SK-N-SH (cell line): ENCODE measurements around the gene EPHA6. TPM values are rescaled to one million over a fixed set of nuclear protein-coding genes. Genes with fewer than 3 reads are reported as not detected.
A peak's percentile ranks its signal among the peaks of the same experiment; 100 is the strongest.

Experiments
- CTCF ChIA-PET: fragments of 300-600, 350-600 bp; formaldehyde crosslinking; extraction: SDS; loops from one replicate; lab custom pipeline; 2021; lab: Yijun Ruan, JAX
- POLR2A ChIA-PET: fragments of 350-600 bp; sonication (Branson Sonifier 250); formaldehyde crosslinking; extraction: SDS; loops from one replicate; lab custom pipeline; 2020; ENCODE audit warnings: antibody characterized with exemption, inconsistent platforms; lab: Yijun Ruan, JAX
- DNase-seq: peaks from one replicate; pipeline ENCODE4 v3.0.0; 2012
- H2AFZ ChIP-seq: fragments of 200-600 bp; sonication (generic); 2 replicates; pipeline ENCODE4 v1.8.1; 2016; ENCODE audit warnings: antibody characterized with exemption, mild to moderate bottlenecking, low read depth
- H3F3A ChIP-seq: fragments of 200-600 bp; sonication (generic); replicated peaks from 2 replicates; pipeline ENCODE3; 2016; ENCODE audit warnings: antibody characterized with exemption, mild to moderate bottlenecking; ENCODE audit not compliant: insufficient read depth
- H3K27ac ChIP-seq, 2 experiments: fragments of 200-500 bp in 1 of 2; fragments of 200-600 bp in 1 of 2; sonication (Bioruptor generic) in 1 of 2; sonication (generic), shearing (Covaris generic) in 1 of 2; 2 replicates each; pipeline versions ENCODE4 v1.5.1 to v1.6.1; 2014 to 2016; ENCODE audit warnings: low read depth in 2 of 2, inconsistent platforms in 1 of 2, low read length in 1 of 2, mild to moderate bottlenecking in 1 of 2, mixed read lengths in 1 of 2
- H3K27me3 ChIP-seq: fragments of 200-600 bp; sonication (generic), shearing (Covaris generic); 2 replicates; pipeline ENCODE4 v1.6.1; 2016; ENCODE audit warnings: mixed run types; ENCODE audit not compliant: insufficient read depth
- H3K36me3 ChIP-seq, 2 experiments: fragments of 200-500 bp in 1 of 2; fragments of 200-600 bp in 1 of 2; sonication (Bioruptor generic) in 1 of 2; sonication (generic) in 1 of 2; replicated peaks in 1 of 2; 2 replicates each; pipeline versions ENCODE3 to v1.5.1; 2014 to 2016; ENCODE audit warnings: low read length in 1 of 2, mild to moderate bottlenecking in 1 of 2; ENCODE audit not compliant: insufficient read depth in 2 of 2, control insufficient read depth in 1 of 2
- H3K4me1 ChIP-seq, 2 experiments: fragments of 200-500 bp in 1 of 2; fragments of 200-600 bp in 1 of 2; sonication (Bioruptor generic) in 1 of 2; sonication (generic), shearing (Covaris generic) in 1 of 2; 2 replicates each; pipeline versions ENCODE4 v1.5.1 to v1.6.1; 2014 to 2016; ENCODE audit warnings: low read depth in 1 of 2, low read length in 1 of 2, mixed run types in 1 of 2; ENCODE audit not compliant: insufficient read depth in 2 of 2, control insufficient read depth in 1 of 2
- H3K4me2 ChIP-seq: fragments of 200-600 bp; sonication (generic), shearing (Covaris generic); 2 replicates; pipeline ENCODE4 v1.6.1; 2017; ENCODE audit warnings: mixed run types
- H3K4me3 ChIP-seq, 2 experiments: fragments of 200-500 bp in 1 of 2; fragments of 200-600 bp in 1 of 2; sonication (Bioruptor generic) in 1 of 2; sonication (generic), shearing (Covaris generic) in 1 of 2; 2 replicates each; pipeline versions ENCODE4 v1.5.1 to v1.8.1; 2014 to 2016; ENCODE audit warnings: low read depth in 2 of 2, inconsistent platforms in 1 of 2, low read length in 1 of 2, mild to moderate bottlenecking in 1 of 2, mixed read lengths in 1 of 2, moderate library complexity in 1 of 2
- H3K79me2 ChIP-seq: fragments of 200-600 bp; sonication (generic); 2 replicates; pipeline ENCODE4 v1.8.1; 2017; ENCODE audit warnings: mild to moderate bottlenecking; ENCODE audit not compliant: insufficient read depth
- H3K9ac ChIP-seq: fragments of 200-600 bp; sonication (generic); 2 replicates; pipeline ENCODE4 v1.6.1; 2017; ENCODE audit warnings: mixed run types
- H3K9me2 ChIP-seq: fragments of 200-600 bp; sonication (generic); 2 replicates; pipeline ENCODE4 v1.6.1; 2017; ENCODE audit warnings: mixed run types
- H3K9me3 ChIP-seq: fragments of 200-600 bp; sonication (generic); 2 replicates; pipeline ENCODE4 v1.6.1; 2017; ENCODE audit warnings: mixed run types, mild to moderate bottlenecking, moderate library complexity
- H4K20me1 ChIP-seq: fragments of 200-600 bp; sonication (generic); 2 replicates; pipeline ENCODE4 v1.6.1; 2017; ENCODE audit warnings: mild to moderate bottlenecking, mixed run types; ENCODE audit not compliant: insufficient read depth
- CHD2 ChIP-seq: fragments of 150-350 bp; IDR thresholded peaks from 2 replicates; pipeline ENCODE4 v1.6.1; 2018; ENCODE audit warnings: low read length; ENCODE audit not compliant: partially characterized antibody
- ELF1 ChIP-seq: IDR thresholded peaks from 2 replicates; pipeline ENCODE4 v1.4.0; 2012
- FOSL2 ChIP-seq: IDR thresholded peaks from 2 replicates; pipeline ENCODE4 v1.4.0; 2012; ENCODE audit warnings: low read depth, mild to moderate bottlenecking, moderate library complexity, borderline replicate concordance
- FOXM1 ChIP-seq: IDR thresholded peaks from 2 replicates; pipeline ENCODE4 v1.4.0; 2012; ENCODE audit warnings: low read depth, mild to moderate bottlenecking
- GABPA ChIP-seq: IDR thresholded peaks from 2 replicates; pipeline ENCODE4 v1.4.0; 2012; ENCODE audit warnings: low read depth, mild to moderate bottlenecking
- GATA2 ChIP-seq: sonication (generic); formaldehyde crosslinking; IDR thresholded peaks from 2 replicates; pipeline ENCODE4 v1.5.0; 2020; ENCODE audit warnings: mild to moderate bottlenecking, missing genetic modification reagents
- MEF2A ChIP-seq: IDR thresholded peaks from 2 replicates; pipeline ENCODE4 v1.4.0; 2012; ENCODE audit warnings: low read depth, borderline replicate concordance
- POLR2AphosphoS5 ChIP-seq: IDR thresholded peaks from 2 replicates; pipeline ENCODE4 v1.6.1; 2012; ENCODE audit warnings: low read depth, low read length
- RAD21 ChIP-seq: IDR thresholded peaks from 2 replicates; pipeline ENCODE4 v1.6.1; 2012; ENCODE audit warnings: mild to moderate bottlenecking, low read length
- RCOR1 ChIP-seq: fragments of 150-350 bp; IDR thresholded peaks from 2 replicates; pipeline ENCODE4 v1.6.1; 2017; ENCODE audit warnings: antibody characterized with exemption, low read length
- RFX5 ChIP-seq: IDR thresholded peaks from 2 replicates; pipeline ENCODE4 v1.6.1; 2012; ENCODE audit warnings: mild to moderate bottlenecking, improper control_type of control experiment, low read length
- SIN3A ChIP-seq: IDR thresholded peaks from 2 replicates; pipeline ENCODE4 v1.6.1; 2012; ENCODE audit warnings: low read depth, mild to moderate bottlenecking, low read length, moderate library complexity, borderline replicate concordance
- SMC3 ChIP-seq: IDR thresholded peaks from 2 replicates; pipeline ENCODE4 v1.6.1; 2012; ENCODE audit warnings: low read depth, low read length, improper control_type of control experiment
- TEAD4 ChIP-seq: IDR thresholded peaks from 2 replicates; pipeline ENCODE4 v1.4.0; 2012; ENCODE audit warnings: mild to moderate bottlenecking, borderline replicate concordance; ENCODE audit not compliant: insufficient read depth
- YY1 ChIP-seq: IDR thresholded peaks from 2 replicates; pipeline ENCODE4 v1.4.0; 2012; ENCODE audit warnings: low read depth, mild to moderate bottlenecking
- WGBS: methylation state at CpG from one replicate; pipeline ENCODE4 v1.1.6; 2017; ENCODE audit warnings: low lambda C conversion rate; 5-methylcytosine and 5-hydroxymethylcytosine counted together
- polyA plus RNA-seq, 3 experiments: library from polyadenylated mRNA; depleted of rRNA; stranded (reverse); fragments of >200 nt; gene quantifications; 2 replicates each; pipeline ENCODE4 v1.2.3, GENCODE V29; 2012
- TF ChIP-seq, protein P1 (sequence below): fragments of 200-600 bp; sonication (generic); IDR thresholded peaks from 2 replicates; pipeline ENCODE4 v1.6.1; 2017; ENCODE audit warnings: antibody characterized with exemption, mild to moderate bottlenecking, moderate library complexity
- TF ChIP-seq, protein P2 (sequence below): fragments of 150-350 bp; IDR thresholded peaks from 2 replicates; pipeline ENCODE4 v1.6.1; 2016; ENCODE audit warnings: mild to moderate bottlenecking, low read depth, low read length
- TF ChIP-seq, protein P3 (sequence below): IDR thresholded peaks from 2 replicates; pipeline ENCODE4 v1.4.0; 2012; ENCODE audit warnings: low read depth, borderline replicate concordance
- TF ChIP-seq, protein P4 (sequence below): fragments of 150-350 bp; IDR thresholded peaks from 2 replicates; pipeline ENCODE4 v1.6.1; 2017; ENCODE audit warnings: antibody characterized with exemption, low read length, low read depth, borderline replicate concordance
- TF ChIP-seq, protein P5 (sequence below): IDR thresholded peaks from 2 replicates; pipeline ENCODE4 v1.4.0; 2012; ENCODE audit warnings: low read depth

EPHA6 gene
- polyA plus RNA-seq, 1 of the 3 experiments (the other 2 are of a cell fraction), result not detected

DNA sequence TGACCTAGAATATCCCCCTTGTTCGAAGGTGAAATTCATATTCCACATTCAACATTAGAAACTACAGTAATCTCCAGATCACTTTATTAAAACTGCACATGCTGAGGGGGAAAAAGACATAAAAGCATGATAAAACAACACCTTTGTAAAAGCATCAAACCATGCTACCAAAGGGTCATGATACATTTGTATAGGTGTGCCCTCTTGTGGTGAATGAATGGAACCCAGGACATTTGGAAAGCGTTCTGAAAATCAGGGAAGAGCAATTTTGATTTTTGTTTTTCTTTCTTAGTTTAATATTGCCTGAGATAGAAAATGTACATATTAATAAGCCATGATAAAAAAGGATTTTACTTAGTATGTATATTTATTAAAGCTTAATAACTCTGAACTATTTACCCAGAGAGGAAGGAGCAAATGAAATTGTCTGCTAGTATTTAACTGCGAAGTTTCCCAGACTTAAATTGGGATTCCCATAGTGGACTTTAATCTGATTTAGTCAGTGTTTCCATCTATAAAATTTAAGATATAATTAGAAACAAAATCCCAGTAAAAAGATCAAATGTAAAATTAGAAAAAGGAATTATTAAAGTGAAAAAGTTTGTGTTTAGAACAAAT, 844.4 kb downstream of the EPHA6 start:
- Histone ChIP-seq H2AFZ (no peak overlapping the region), H3K4me3 (no peak overlapping the region; a peak in 1 of 4 replicates), H3F3A (no peaks in the 10 kb centered on the region), H3K79me2 (no peaks in the 10 kb centered on the region), H3K9me2 (no peaks in the 10 kb centered on the region), H3K4me1 (no peaks in the 10 kb centered on the region; a peak in 1 of 4 replicates), H3K27me3 (no peaks in the 10 kb centered on the region), H3K9ac (no peak overlapping the region), H3K27ac (no peak overlapping the region), H4K20me1 (no peaks in the 10 kb centered on the region), H3K4me2 (no peak overlapping the region), H3K36me3 (no peaks in the 10 kb centered on the region), H3K9me3 (no peaks in the 10 kb centered on the region)
- ChIA-PET CTCF (interaction anchor here (1.2 to 4.0 kb wide), 4 partner anchors 12 to 796 kb away, joined by 5 to 27 read pairs (median 12); no protein-coding TSS in a partner anchor), POLR2A (no interaction called here)
- TF ChIP-seq SMC3, result peak; percentile 63
- peak; percentile 82 for TF ChIP-seq RAD21
- TF ChIP-seq, protein P1, sequence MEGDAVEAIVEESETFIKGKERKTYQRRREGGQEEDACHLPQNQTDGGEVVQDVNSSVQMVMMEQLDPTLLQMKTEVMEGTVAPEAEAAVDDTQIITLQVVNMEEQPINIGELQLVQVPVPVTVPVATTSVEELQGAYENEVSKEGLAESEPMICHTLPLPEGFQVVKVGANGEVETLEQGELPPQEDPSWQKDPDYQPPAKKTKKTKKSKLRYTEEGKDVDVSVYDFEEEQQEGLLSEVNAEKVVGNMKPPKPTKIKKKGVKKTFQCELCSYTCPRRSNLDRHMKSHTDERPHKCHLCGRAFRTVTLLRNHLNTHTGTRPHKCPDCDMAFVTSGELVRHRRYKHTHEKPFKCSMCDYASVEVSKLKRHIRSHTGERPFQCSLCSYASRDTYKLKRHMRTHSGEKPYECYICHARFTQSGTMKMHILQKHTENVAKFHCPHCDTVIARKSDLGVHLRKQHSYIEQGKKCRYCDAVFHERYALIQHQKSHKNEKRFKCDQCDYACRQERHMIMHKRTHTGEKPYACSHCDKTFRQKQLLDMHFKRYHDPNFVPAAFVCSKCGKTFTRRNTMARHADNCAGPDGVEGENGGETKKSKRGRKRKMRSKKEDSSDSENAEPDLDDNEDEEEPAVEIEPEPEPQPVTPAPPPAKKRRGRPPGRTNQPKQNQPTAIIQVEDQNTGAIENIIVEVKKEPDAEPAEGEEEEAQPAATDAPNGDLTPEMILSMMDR, result peak; percentile 75
- no peak for TF ChIP-seq CHD2
- peak; percentile 20 for DNase-seq
- WGBS, result 32% methylated on average over 3 of the region's 3 CpGs

DNA sequence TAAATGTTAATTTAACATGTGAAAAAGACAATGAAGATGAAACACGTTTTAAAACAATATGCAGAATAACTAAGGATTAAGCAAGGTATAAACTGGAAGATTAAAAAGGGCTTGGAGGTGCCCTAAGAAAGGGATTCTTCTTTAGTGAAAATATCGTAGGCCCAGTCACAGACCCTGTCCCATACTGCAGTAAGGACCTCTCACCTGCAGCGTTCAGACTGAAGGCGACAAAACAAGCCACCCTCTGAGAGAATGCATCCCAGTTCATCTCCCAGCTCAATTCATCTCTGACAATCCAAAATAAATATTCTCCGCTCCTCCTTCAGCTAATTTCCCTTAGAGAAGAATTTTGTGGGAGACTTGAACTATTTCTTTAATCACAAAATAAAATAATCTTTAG, 847.9 kb downstream of the EPHA6 start:
- Histone ChIP-seq H3K27me3 (no peaks in the 10 kb centered on the region), H2AFZ (no peak overlapping the region), H4K20me1 (no peaks in the 10 kb centered on the region), H3K79me2 (no peaks in the 10 kb centered on the region), H3K27ac (no peak overlapping the region), H3F3A (no peaks in the 10 kb centered on the region), H3K9ac (no peak overlapping the region), H3K36me3 (no peaks in the 10 kb centered on the region), H3K4me1 (no peaks in the 10 kb centered on the region; a peak in 1 of 4 replicates), H3K9me2 (no peaks in the 10 kb centered on the region), H3K9me3 (no peaks in the 10 kb centered on the region), H3K4me3 (no peak overlapping the region), H3K4me2 (no peak overlapping the region)
- ChIA-PET CTCF (interaction anchor here (0.5 to 4.0 kb wide), 5 partner anchors 47 to 799 kb away, joined by 3 to 27 read pairs (median 4); no protein-coding TSS in a partner anchor), POLR2A (no interaction called here)
- no peak for DNase-seq
- WGBS, result 24% methylated on average over 5 of the region's 5 CpGs
- TF ChIP-seq, protein P2, sequence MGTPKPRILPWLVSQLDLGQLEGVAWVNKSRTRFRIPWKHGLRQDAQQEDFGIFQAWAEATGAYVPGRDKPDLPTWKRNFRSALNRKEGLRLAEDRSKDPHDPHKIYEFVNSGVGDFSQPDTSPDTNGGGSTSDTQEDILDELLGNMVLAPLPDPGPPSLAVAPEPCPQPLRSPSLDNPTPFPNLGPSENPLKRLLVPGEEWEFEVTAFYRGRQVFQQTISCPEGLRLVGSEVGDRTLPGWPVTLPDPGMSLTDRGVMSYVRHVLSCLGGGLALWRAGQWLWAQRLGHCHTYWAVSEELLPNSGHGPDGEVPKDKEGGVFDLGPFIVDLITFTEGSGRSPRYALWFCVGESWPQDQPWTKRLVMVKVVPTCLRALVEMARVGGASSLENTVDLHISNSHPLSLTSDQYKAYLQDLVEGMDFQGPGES, result no peak
- no peak for TF ChIP-seq YY1
- TF ChIP-seq GATA2 (CRISPR knock-in tag), result no peak
- TF ChIP-seq, protein P3, sequence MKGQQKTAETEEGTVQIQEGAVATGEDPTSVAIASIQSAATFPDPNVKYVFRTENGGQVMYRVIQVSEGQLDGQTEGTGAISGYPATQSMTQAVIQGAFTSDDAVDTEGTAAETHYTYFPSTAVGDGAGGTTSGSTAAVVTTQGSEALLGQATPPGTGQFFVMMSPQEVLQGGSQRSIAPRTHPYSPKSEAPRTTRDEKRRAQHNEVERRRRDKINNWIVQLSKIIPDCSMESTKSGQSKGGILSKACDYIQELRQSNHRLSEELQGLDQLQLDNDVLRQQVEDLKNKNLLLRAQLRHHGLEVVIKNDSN, result no peak
- TF ChIP-seq FOXM1, result no peak
- no peak for TF ChIP-seq FOSL2
- TF ChIP-seq, protein P1, result no peak
- no peak for TF ChIP-seq ELF1
- no peak for TF ChIP-seq RFX5
- no peak for TF ChIP-seq SMC3
- no peak for TF ChIP-seq GABPA
- no peak for TF ChIP-seq RCOR1
- TF ChIP-seq SIN3A, result no peak
- TF ChIP-seq, protein P4, sequence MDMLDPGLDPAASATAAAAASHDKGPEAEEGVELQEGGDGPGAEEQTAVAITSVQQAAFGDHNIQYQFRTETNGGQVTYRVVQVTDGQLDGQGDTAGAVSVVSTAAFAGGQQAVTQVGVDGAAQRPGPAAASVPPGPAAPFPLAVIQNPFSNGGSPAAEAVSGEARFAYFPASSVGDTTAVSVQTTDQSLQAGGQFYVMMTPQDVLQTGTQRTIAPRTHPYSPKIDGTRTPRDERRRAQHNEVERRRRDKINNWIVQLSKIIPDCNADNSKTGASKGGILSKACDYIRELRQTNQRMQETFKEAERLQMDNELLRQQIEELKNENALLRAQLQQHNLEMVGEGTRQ, result no peak
- TF ChIP-seq, protein P5, sequence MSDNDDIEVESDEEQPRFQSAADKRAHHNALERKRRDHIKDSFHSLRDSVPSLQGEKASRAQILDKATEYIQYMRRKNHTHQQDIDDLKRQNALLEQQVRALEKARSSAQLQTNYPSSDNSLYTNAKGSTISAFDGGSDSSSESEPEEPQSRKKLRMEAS, result no peak
- no peak for TF ChIP-seq MEF2A
- no peak for TF ChIP-seq POLR2AphosphoS5
- TF ChIP-seq TEAD4, result no peak
